ENCODE measurements around the gene CHPT1.

- no peak for TF ChIP-seq POLR2A (IDR thresholded peaks at IDR 0.05)
- peak in 4 of 6 experiments; percentile 48 to 58 (median 52) for TF ChIP-seq CTCF (IDR thresholded peaks at IDR 0.05)
Measured at GRCh38 chr12:101670007-101670671, 27.3 kb upstream of the CHPT1 start.
